Stimulated activated CD8-positive, alpha-beta memory T cell treated with anti-CD3 and anti-CD28 coated beads, Interleukin-2, amount 100 ng/mL, for 1 hour (primary cell): ENCODE data around the gene RBMS1.

Source experiments
- DNase-seq, 2 donors: peaks; one replicate each; pipeline ENCODE4 v3.0.0-alpha.2; 2020; ENCODE audit warnings: low read depth in 2 of 2

Gene RBMS1

DNA sequence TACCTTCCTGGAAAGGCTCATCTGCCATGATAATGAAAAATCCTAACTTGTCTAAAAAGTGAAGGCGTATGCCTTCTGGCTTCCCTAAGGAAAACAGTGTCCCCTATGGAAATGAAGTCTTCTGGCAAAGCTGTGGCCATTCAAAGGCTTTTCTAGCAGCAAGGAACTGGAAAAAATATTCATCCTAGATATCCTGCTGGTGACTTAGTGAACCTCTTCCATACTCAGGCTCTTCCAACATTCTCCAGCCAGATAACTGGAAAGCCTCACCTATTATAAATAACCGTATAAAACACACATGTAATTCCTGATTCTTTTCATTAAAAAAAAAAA, 84.7 kb downstream of the RBMS1 start:
- DNase-seq: no peak

DNA sequence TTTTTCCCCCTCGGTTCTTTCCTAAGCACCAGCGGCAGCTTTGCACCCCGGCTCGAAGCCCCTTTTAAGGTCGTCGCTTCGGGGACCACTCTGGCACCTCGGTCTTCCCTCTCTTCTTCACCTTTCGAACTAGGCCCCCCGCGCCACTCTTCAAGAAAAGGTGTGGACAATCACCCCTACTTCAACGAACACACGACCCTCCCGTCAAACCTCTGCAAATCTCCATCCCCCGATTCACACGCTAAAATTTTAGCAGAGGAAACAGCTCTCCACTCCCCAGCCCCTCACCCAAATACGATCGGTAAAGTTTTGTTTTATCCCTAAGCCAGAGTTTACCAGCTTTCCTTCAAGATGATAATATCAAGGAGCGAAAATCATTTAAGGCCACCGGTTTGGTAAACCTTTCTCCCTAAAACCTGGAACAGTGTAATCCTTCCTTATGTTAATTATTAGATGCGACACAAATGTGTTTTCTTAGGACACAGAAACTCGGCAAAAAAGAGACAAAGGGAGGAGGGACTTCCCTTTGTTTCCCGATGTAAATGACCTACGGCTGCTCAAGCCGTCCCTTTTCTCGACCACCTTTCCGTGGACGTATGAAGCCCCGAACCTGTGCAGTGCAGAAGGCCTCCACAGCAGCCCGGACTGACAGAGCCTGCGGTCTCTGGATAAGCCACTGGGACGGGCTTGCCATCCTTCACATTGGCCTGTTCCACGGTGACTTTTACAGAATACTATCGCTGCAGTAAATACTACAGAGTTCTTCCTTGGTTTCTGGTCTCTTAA, 85.2 kb downstream of the RBMS1 start:
- no peak for DNase-seq

DNA sequence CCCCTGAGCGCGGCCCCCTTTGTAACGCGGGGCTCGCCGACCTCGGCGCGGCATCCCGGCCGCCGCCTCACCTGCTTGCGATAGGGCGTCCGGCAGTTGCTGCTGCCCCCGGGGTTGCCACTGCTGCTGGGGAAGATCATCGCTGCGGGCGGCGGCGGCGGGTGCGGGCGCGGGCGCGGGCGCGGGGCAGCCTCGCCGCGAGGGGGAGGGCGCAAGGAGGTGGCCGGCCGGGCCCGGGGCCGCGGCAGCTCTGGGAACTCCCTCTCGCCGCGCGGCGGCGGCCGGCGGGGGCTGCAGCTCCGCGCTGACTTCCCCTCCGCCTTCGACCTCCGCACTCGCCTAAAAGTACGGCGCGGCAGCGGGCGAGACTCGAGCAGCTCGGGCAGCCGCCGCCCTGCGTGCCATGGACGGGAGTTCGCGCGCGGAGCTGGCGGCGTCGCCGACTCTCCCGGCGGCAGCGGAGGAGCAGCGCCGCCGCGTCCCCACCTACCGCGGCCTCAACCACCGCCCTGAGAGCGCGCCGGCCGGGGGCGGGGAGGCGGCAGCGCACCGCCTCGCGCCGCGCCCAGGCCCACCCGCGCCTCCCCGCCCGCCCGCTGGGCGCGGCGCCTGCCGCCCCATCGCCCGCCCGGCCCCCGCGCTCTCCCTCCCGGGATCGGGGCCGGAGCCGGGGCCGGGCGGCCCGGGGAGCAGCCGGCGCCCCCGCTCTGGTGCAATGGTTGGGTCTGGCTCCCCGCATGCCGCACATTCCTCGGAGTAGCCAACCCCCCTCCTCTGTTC, 86.0 kb downstream of the RBMS1 start:
- peak in 1 of 2 donors; percentile 37 for DNase-seq

DNA sequence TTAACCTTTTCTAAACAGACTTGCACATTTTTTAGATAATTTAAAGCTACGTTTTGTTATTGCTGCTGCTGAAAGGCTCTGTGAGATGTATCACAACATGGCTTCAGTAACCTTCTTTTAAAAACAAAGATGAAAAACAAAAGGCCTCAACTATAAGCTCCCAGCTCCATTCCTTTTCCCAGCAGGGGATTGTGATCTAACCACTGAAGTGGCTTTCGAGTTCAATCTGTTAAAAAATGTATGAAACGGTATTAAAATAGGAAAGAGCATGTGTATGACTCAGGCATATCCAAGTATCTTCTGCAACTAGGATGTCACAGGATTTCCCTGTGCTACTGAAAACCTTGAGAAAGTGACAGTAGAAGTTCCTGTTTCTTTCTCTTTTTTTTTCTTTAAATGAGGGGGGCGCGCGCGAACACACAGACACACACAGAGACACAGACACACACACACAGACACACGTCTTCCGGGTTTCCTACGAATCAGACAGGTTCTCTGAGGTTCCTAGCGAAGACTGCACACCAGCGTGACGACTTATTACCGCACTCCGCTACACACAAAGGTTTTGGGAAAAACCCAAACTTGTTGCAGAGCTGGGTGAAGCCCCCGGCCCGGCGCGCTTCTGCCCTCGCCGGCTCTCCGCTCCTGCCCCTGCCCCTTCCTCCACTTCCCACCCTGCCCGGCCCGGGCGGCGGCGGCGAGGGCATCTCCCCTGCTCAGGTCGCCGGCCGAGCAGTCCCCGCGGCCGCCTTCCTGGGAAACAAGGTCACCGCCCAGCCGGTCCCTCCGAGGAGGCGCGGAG, 86.8 kb downstream of the RBMS1 start:
- DNase-seq: peak; percentile 41 to 48

DNA sequence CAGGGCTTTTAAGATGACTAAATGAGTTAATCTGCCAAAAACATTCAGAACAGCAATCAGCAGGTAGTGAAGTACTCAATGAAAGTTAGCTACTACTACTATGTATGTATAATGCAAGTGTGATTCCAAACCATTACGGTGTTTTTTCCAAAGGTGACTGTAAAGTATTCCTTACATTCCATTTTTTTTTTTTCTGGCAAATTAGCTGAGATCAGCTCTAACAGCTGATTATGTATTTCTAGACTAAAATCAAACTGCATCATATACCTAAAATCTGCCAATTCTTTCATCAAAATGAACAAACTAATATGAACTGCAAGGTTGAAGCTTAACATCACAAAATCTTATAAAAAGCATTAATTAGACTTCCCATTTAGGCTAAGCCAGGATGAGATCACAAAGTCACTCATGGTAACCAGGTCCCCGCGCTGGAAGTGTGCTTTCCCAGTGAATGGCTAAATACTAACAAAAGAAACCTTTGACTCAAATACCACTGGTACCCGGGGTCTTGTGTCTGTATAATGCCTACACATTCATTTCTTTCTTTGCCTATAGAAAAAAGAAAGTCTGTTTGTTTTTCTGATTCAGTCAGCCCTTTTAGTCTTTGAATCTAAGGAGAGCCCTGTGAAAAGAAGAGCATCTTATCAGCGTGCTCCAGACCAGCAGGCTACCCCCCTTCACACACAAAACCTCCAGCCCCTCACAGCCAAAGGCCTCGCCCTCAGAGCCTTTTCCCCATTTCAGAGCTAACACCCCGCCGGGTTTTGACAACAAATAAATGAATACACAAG, 88.3 kb downstream of the RBMS1 start:
- DNase-seq: no peak

DNA sequence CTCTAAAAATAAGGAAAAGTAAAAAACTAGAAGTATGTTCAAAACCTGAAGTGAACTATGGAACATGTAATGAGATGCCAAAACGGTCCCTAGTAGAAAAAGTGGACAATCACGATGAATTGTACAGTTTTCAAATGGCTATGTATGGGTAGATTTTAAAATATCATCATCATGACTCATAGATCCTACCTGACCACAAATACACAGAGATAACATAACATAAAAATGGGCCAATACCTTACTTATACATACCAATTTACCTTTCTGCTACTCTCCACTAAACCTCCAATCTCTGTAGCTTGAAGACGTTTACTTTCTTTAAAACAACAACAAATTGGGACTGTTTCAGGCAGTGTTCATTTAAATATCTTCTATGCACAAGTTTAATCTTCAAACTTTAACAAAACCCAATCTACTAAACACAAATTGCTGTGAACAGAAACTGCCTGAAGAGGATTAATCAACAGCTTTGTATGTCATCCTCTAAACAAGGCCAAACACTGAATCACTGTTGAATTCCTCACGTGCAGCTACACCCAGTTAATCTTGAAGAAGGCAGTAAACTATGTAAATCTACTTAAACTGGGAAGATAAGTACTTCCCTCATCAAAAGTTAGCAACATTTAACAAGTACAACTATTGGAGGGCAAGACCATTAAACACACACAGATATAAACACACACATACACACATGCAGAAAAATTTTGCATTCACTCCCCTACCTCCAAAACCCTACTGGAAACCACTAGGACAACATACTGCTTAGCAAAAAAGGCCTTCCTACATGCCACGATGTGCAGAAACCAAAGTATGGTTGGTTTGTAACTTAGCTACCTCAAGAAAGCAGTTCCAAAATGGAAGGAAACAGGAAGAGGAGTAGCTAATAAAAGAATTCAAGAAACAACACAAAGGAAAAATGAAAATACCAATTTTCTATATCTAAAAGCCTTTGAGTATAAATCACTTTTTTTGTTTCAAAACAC, 90.3 kb downstream of the RBMS1 start:
- no peak for DNase-seq

DNA sequence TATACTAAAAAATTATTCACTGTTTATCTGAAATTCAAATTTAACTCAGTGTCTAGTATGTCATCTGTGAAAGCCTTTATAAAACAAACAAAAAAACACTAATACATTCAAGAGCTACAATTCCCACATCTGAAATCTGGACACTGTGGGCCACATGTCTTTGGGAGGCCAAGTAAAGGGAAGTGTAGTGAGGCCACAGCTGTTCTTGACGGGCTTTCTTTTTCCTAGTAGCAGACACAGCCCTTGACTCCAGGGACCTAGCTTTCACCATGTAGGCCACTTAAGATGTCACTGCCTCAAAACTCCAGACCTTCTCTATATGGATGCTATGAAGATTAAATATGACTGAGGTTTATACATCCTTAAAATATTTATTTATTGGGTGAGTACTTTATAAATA, 91.1 kb downstream of the RBMS1 start:
- no peak for DNase-seq

DNA sequence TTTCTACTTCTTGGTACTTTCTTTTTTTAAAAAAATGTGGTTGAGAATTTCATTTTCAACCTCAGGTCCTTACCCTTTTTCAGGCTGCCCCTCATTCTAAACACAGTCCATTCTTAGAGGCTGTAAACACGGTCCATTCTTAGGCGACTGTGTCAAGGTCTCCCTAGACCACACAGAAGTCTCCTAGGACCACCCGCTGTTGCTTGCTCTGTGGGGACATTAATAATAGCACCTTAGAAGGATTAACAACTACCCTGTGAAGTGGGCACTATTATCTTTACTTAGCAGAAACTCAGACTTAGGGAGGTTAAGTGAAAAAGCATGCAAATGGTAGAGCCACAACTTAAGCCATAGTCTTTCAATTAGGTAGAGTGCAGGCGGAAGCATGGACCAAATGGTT, 91.7 kb downstream of the RBMS1 start:
- DNase-seq: no peak

DNA sequence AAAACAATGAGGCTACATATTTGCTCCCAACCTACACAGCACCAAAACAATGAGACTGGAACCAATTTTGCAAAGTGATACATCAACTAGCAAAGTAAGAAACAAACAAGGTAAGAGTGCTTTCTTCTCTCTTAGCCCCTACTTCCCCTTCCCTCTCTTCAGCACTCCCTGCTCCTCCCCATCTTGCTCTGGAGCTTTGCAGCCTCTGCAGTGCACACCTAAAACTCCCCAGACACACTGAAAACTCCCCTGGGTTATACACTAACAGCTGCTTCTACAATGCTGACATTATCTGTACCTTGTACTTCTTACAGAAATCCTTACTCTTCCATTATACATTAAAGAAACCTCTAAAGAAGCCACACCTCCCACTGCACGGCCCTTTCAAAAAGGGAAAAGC, 93.7 kb downstream of the RBMS1 start:
- DNase-seq: no peak

DNA sequence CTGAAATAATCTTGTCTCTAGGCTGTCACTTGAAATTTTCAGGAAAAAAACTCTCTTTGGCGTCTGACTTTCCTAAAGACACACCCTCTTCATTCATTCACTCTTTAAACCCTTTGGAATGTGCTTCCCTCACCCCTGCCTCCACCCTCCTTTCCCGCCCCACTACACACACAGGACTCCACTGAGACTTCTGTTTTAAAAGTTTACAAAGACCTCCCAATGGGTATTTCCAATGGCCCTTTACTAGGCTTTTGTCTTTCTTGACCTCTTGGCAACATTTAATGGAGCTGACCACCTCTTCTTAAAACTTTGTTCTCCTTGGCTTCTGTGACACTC, 96.1 kb downstream of the RBMS1 start:
- DNase-seq: no peak

DNA sequence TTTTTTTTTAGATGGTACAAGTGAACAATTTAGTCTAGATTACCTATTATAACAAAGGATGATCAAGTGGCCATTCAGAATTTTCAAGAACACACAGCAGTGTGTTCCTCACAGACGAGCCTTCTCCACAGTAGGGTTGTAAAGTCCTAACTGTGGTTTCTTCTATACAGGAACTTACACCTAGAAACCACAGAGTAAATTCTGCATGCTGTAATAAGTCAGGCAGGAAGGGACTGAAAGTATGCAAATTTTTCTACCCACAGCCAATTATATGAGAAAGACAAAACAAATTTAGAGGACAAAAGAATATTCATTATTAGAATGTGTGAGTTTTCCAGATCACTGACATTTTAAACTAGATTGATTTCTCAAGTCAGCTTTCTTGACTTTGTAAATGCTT, 99.5 kb downstream of the RBMS1 start:
- DNase-seq: no peak

DNA sequence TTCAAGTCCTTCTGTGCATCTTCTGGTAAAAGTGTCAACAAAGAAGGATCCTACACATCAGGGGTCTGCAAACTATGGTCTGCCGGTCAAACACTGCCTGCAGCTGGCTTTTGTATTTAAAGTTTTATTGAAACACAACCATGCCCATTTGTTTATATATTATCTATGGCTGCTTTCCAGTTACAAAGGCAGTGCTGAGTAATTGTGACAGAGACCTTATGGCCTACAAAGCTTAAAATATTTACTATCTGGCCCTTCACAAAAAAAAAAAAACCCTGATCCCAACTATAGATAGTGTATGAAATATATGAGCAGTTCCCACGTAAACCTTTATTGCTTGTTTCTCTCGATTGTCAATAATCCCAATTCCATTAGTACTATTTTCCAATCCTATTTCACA, 101.4 kb downstream of the RBMS1 start:
- no peak for DNase-seq

DNA sequence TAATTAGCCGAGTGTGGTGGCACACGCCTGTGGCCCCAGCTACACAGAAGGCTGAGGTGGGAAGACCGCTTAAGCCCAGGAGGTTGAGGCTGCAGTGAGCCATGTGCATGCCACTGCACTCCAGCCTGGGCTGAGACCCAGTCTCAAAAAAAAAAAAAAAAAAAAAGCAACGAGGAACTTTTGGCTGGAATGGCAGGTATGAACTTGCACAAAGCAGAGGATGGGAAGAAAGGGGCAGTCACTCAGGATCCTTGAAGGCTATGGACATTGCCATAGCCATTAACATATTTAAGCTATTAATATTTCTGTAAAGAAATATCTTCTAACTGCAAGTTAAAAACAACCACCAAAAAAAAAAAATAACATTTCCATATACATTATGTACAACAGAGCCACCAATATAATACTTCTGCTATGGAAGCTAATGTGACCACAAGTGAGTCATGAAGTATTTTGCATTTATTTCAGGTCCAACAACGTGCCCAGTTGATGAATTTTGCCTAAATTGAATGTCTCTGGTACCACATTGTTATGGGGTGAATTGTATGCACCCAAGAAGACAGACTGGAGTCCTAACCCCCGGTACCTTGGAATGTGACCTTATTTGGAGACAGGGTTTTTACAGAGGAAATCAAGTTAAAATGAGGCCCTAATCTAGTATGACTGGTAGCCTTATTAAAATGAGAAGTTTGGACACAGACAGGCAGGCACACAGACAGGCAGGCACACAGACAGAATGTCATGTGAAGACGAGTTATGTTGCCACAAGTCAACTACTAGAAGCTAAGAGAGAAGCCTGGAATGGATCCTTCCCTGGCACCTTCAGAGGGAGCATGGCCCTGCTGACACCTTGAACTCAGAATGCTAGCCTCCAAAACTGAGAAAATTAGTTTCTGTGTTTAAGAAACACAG, 102.8 kb downstream of the RBMS1 start:
- DNase-seq: no peak

DNA sequence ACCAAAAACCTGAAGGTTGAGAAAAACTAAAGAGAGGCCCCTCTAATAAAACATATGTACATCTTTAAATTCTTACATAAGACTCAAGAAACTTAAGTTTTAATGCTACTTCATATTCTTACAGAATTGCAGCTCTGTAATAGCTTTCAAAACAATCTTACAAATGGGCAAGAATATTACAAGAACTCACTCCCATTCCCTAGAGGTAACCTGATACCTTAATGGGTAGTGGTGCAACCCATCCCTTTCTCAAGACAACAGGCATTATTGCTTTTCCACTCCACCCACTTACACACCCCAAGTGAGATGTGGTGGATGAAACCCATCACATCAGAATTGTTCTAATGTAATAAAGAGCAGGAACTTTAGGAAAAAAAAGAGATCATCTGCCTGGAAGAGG, 103.7 kb downstream of the RBMS1 start:
- no peak for DNase-seq

DNA sequence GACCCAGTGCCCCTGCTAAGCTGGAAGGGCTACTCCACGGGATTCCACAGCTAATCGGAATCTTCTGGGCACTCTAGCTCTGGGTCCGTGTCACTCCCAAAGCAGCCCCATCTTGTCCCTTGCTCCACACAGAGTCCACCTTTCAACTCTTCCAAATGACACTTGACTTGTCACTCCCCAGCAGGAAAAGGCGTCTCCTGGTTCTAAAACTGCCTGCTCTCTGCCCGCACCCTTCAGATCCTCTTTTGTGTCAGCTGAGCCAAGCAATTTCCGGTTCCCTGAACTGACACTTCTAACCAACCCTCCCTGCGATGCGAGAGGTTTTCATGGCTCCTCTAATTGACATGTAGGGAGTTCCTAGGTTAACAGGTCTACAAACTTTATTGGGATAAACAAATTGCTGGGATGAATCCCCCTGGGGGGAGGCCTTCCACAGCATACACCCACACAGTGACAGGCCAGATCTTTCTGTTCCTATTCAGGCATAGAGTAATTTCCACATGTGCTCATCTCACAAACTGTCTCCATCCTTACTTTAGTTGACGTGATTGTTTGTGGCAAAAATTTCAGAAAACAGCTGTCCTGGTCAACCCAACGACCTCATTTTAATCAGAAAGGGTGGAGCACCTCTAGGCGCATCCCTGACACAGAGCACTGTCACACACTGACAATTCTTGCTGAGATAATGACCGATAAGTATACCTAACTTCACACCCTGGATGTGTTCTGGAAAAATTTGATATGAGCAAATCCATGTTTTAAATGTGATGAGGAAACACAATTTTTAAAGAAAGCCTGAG, 104.9 kb downstream of the RBMS1 start:
- DNase-seq: no peak

DNA sequence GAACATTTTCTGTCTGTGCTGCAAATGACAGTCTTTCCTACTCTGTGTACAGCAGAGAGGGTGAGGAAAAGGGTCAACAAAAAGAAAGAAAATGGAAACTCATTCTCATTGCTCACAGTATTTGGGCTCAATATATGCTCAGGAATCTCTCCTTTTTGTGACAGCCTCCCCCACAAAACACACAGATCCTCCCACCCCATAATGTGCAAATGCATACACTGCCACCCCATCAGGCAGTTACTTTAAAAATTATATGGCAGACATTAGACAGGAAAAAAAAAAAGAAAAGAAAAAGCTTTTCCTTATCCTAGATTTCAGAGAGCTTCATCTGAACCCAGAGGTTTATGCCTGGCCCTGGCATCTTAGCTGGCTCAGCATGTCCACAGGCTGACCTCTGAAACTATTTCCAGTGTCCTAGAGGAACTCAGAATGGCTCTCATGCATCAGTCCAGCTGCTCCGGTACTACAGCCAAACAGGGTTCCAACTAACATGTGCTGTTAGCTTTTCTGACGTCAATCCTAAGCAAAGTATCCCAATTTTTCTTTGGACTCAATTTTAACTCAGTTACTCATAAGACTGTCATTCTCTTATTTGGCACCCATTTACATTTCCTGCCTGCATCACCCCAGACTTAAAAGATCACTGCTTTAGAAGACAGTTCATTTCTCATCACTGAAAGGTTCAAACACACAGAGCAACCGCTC, 105.9 kb downstream of the RBMS1 start:
- no peak for DNase-seq

DNA sequence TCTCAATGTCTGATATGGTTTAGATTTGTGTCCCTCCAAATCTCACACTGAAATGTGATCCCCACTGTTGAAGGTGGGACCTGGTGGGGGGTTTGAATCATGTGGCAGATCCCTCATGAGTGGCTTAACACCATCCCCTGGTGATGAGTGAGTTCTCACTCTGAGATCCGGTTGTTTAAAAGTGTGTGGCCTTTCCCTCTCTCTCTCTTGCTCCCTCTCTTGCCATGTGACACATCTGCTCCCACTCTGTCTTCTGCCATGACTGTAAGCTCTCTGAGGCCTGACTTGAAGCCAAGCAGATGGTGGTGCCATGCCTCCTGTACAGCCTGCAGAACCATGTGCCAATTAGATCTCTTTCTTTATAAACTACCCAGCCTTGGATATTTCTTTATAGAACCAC, 108.8 kb downstream of the RBMS1 start:
- no peak for DNase-seq

DNA sequence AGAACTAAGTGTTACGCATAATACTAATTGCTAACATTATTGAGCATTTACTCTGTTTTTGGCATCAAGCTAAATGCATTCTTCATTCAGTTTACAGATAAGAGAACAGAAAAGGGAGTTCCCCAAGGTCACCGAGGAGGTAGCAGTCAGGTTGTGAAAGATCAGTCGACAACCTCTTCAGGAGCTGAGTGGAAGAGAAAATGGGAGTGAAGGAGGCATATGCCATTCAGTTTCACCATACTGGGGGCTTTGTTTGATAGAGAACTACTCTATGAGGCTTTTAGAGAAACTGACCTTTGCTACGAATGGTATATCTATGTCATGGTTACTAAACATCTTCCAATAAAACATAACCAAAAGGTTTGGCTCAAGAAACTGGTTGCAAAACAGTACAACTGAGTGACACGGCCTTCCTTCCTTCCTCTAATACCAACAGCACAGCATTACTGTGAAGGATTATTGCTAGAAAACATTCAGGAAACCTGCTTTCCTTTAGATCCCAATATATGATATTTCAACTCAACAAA, 112.1 kb downstream of the RBMS1 start:
- no peak for DNase-seq
